ENCODE data around the gene DDTL. TPM values are rescaled to one million over a fixed set of nuclear protein-coding genes. Genes with fewer than 3 reads are reported as not detected.
"Not testable (repeated sequence)": the region's sequence is repeated elsewhere in the genome, so short reads cannot be mapped to it uniquely, and the experiment has no call there.

DDTL gene
- total RNA-seq (2.7 TPM in 1 of 2 replicates, not detected in the other), polyA plus RNA-seq (0.51 and 0.57 TPM in 2 replicates), polyA minus RNA-seq (3.0 and 3.2 TPM in 2 replicates), Bru-seq, nascent RNA (percentile 59 among the genes with signal in this experiment), BruChase-seq, experiment 1, labeled RNA remaining after a 6-hour chase (percentile 22 among the genes with signal in this experiment), BruChase-seq, experiment 2, labeled RNA remaining after a 2-hour chase (percentile 20 among the genes with signal in this experiment)
- 0.43 and 0.66 TPM in 2 replicates for polyA plus RNA-seq (2011; cell fraction: cytosol; rRNA removed)
- polyA plus RNA-seq (2011; cell fraction: nucleus; rRNA removed) = 2.3 and 2.5 TPM in 2 replicates
- 1.2 and 1.8 TPM in 2 replicates for polyA plus RNA-seq (2012)
- polyA minus RNA-seq (2011; cell fraction: cytosol; rRNA and poly(A)+ RNA removed) = not detected
- polyA minus RNA-seq (2011; cell fraction: nucleus; rRNA and poly(A)+ RNA removed) = 4.6 and 5.5 TPM in 2 replicates
- long read RNA-seq, partial matches to known transcripts = 1 of 2 reads
- long read RNA-seq, other reads (novel, unspliced or antisense) = 1 of 2 reads

DNA sequence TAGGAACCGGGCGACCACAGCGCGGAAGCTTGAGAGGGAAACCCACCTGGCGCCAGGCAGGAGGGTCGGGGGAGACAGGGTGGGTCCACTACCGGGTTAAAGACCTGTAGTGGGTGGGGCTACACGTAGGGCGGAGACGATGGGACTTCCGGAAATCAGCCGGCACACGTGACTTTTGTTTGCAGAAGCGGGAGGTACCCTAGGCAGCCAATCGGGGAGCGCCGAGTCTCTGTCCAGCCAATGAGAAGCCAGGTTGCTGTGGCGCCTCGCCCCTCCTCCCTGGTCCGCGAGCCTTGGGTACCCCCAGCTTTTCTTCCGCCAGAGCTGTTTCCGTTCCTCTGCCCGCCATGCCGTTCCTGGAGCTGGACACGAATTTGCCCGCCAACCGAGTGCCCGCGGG, at the start of gene DDTL:
Gene DDTL (plus strand): TSS at position 321 of the 400 bp plus-strand sequence. CDS start 27 bp downstream, at position 348.
- H3K79me2 ChIP-seq (ENCODE audit: control insufficient read depth, insufficient read depth, low read length); POLR2A ChIA-PET; BruUV-seq (replicated peaks); H3K9me3 ChIP-seq (replicated peaks; ENCODE audit: control insufficient read depth, insufficient read depth, low read length); H3K9ac ChIP-seq (replicated peaks; ENCODE audit: extremely low read depth, insufficient read depth, low read length); dilution Hi-C loops (cut with MboI; ENCODE audit: extremely low pct_ligation_motif_present, low sequenced_read_pairs); H3K4me3 ChIP-seq (replicated peaks in 1 of 3; ENCODE audit: insufficient read depth in 1 of 3, low read depth in 1 of 3, low read length in 3 of 3); H3K4me1 ChIP-seq (ENCODE audit: control insufficient read depth, extremely low read depth, insufficient read depth, low read length); H2AFZ ChIP-seq (ENCODE audit: low read depth, low read length); DNase-seq (ENCODE audit: low read depth, low spot score); H4K20me1 ChIP-seq (replicated peaks; ENCODE audit: control insufficient read depth, extremely low read depth, insufficient read depth, low read length); H3K27me3 ChIP-seq (ENCODE audit: control insufficient read depth in 2 of 2, insufficient read depth in 2 of 2, low read length in 2 of 2); H3K9me1 ChIP-seq (replicated peaks; ENCODE audit: control insufficient read depth, extremely low read depth, insufficient read depth, low read length); intact Hi-C loops (cut with micrococcal nuclease); H3K27ac ChIP-seq (ENCODE audit: insufficient read depth, low read depth, low read length); H3K4me2 ChIP-seq (ENCODE audit: insufficient read depth, low read length); CTCF ChIA-PET: not testable (repeated sequence)
- H3K36me3 ChIP-seq (ENCODE audit: control insufficient read depth in 2 of 2, extremely low read depth in 1 of 2, insufficient read depth in 2 of 2, low read length in 2 of 2) = peaks cover 2 to 16% of the 10 kb centered on the region in 2 experiments
- peak; percentile 100 for FAIRE-seq

DNA sequence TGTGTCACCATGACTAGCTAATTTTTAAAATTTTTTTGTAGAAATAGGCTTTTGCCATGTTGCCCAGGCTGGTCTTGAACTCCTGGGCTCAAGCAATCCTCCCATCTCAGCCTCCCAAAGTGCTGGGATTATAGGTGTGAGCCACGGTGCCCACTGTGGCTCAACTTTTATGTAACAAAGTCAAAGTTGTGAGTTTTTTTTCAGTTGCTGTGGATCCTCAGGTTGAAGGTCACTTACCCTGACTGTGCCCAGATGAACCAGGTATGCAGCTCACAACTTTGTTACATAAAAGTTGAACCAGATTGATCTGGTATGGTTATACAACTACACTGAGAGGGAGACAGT, 46.4 kb upstream of the DDTL start:
- H3K9ac ChIP-seq (replicated peaks; ENCODE audit: extremely low read depth, insufficient read depth, low read length); H2AFZ ChIP-seq (ENCODE audit: low read depth, low read length); FAIRE-seq; H3K4me1 ChIP-seq (ENCODE audit: control insufficient read depth, extremely low read depth, insufficient read depth, low read length); H3K36me3 ChIP-seq (ENCODE audit: control insufficient read depth in 2 of 2, extremely low read depth in 1 of 2, insufficient read depth in 2 of 2, low read length in 2 of 2); H3K4me3 ChIP-seq (replicated peaks in 1 of 3; ENCODE audit: insufficient read depth in 1 of 3, low read depth in 1 of 3, low read length in 3 of 3); H3K27me3 ChIP-seq (ENCODE audit: control insufficient read depth in 2 of 2, insufficient read depth in 2 of 2, low read length in 2 of 2); intact Hi-C loops (cut with micrococcal nuclease); dilution Hi-C loops (cut with MboI; ENCODE audit: extremely low pct_ligation_motif_present, low sequenced_read_pairs); BruUV-seq (replicated peaks); H3K9me3 ChIP-seq (replicated peaks; ENCODE audit: control insufficient read depth, insufficient read depth, low read length); H4K20me1 ChIP-seq (replicated peaks; ENCODE audit: control insufficient read depth, extremely low read depth, insufficient read depth, low read length); H3K9me1 ChIP-seq (replicated peaks; ENCODE audit: control insufficient read depth, extremely low read depth, insufficient read depth, low read length); DNase-seq (ENCODE audit: low read depth, low spot score); H3K4me2 ChIP-seq (ENCODE audit: insufficient read depth, low read length); H3K79me2 ChIP-seq (ENCODE audit: control insufficient read depth, insufficient read depth, low read length); POLR2A ChIA-PET; H3K27ac ChIP-seq (ENCODE audit: insufficient read depth, low read depth, low read length): not testable (repeated sequence)
- CTCF ChIA-PET = interaction anchor here (1.1 to 1.5 kb wide), 4 partner anchors 9 to 59 kb away, joined by 3 to 8 read pairs (median 4); partner anchors contain the start of gene MIF

DNA sequence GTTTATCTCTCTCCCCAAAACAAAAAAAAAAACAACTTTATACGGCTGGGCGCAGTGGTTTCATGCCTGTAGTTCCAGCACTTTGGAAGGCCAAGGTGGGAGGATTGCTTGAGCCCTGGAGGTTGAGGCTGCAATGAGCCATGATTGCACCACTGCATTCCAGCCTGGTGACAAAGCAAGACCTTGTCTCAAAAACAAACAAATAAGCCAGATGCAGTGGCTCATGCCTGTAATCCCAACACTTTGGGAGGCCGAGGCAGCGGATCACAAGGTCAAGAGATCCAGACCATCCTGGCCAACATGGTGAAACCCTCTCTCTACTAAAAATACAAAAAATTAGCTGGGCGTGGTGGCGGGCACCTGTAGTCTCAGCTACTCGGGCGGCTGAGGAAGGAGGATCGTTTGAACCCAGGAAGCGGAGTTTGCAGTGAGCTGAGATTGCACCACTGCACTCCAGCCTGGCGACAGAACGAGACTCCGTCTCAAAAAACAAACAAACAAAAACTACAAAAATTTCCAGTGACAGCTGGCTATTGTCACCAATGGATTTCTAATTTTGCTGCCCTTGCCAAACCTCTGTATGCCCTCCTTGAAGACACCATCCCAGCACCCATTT, 45.0 kb upstream of the DDTL start:
- H3K27ac ChIP-seq (ENCODE audit: insufficient read depth, low read depth, low read length); BruUV-seq (replicated peaks); H3K9me3 ChIP-seq (replicated peaks; ENCODE audit: control insufficient read depth, insufficient read depth, low read length); DNase-seq (ENCODE audit: low read depth, low spot score); H3K36me3 ChIP-seq (ENCODE audit: control insufficient read depth in 2 of 2, extremely low read depth in 1 of 2, insufficient read depth in 2 of 2, low read length in 2 of 2); H4K20me1 ChIP-seq (replicated peaks; ENCODE audit: control insufficient read depth, extremely low read depth, insufficient read depth, low read length); FAIRE-seq; H2AFZ ChIP-seq (ENCODE audit: low read depth, low read length); H3K4me2 ChIP-seq (ENCODE audit: insufficient read depth, low read length); dilution Hi-C loops (cut with MboI; ENCODE audit: extremely low pct_ligation_motif_present, low sequenced_read_pairs); H3K4me1 ChIP-seq (ENCODE audit: control insufficient read depth, extremely low read depth, insufficient read depth, low read length); POLR2A ChIA-PET; H3K79me2 ChIP-seq (ENCODE audit: control insufficient read depth, insufficient read depth, low read length); intact Hi-C loops (cut with micrococcal nuclease); H3K27me3 ChIP-seq (ENCODE audit: control insufficient read depth in 2 of 2, insufficient read depth in 2 of 2, low read length in 2 of 2); H3K9ac ChIP-seq (replicated peaks; ENCODE audit: extremely low read depth, insufficient read depth, low read length); H3K4me3 ChIP-seq (replicated peaks in 1 of 3; ENCODE audit: insufficient read depth in 1 of 3, low read depth in 1 of 3, low read length in 3 of 3); H3K9me1 ChIP-seq (replicated peaks; ENCODE audit: control insufficient read depth, extremely low read depth, insufficient read depth, low read length): not testable (repeated sequence)
- CTCF ChIA-PET = interaction anchor here (1.4 kb wide), 1 partner anchor 8 kb away, joined by 4 read pairs; no protein-coding TSS in a partner anchor
